SU-DHL-6 (cell line): Measurements from ENCODE around the gene TALDO1.

ENCODE experiments used
- H2AFZ ChIP-seq: fragments of 200-600 bp; sonication (generic); 2 replicates; pipeline ENCODE4 v1.6.1; 2014; ENCODE audit warnings: low read depth, mild to moderate bottlenecking, moderate library complexity, mixed read lengths, antibody characterized with exemption, low read length; ENCODE audit not compliant: severe bottlenecking
- H3F3A ChIP-seq: fragments of 200-600 bp; shearing (Covaris generic); 2 replicates; pipeline ENCODE4 v1.6.0; 2016; ENCODE audit warnings: antibody characterized with exemption, mild to moderate bottlenecking; ENCODE audit not compliant: insufficient read depth
- H3K27ac ChIP-seq: fragments of 200-600 bp; sonication (generic); 2 replicates; pipeline ENCODE4 v1.5.1; 2016; ENCODE audit warnings: low read depth, mild to moderate bottlenecking, low read length, moderate library complexity, mixed read lengths
- H3K27me3 ChIP-seq: fragments of 200-600 bp; sonication (generic), shearing (Covaris generic); 2 replicates; pipeline ENCODE4 v1.6.0; 2014; ENCODE audit warnings: mild to moderate bottlenecking, low read length
- H3K36me3 ChIP-seq: fragments of 200-600 bp; sonication (generic); 2 replicates; pipeline ENCODE4 v1.6.1; 2014; ENCODE audit warnings: mild to moderate bottlenecking, low read length, mixed read lengths
- H3K4me2 ChIP-seq: fragments of 300-600, 200-600 bp; shearing (Covaris generic), sonication (generic); 2 replicates; pipeline ENCODE4 v1.6.0; 2014; ENCODE audit warnings: low read length, low read depth, mild to moderate bottlenecking; ENCODE audit not compliant: poor library complexity, severe bottlenecking
- H3K4me3 ChIP-seq: fragments of 200-600 bp; sonication (generic); 2 replicates; pipeline ENCODE4 v1.5.1; 2014; ENCODE audit warnings: antibody characterized with exemption, low read length, mild to moderate bottlenecking, mixed read lengths; ENCODE audit not compliant: insufficient read depth, poor library complexity, severe bottlenecking
- H3K79me2 ChIP-seq: fragments of 200-600 bp; sonication (generic); 2 replicates; pipeline ENCODE4 v1.6.1; 2014; ENCODE audit warnings: mild to moderate bottlenecking, low read length, moderate library complexity; ENCODE audit not compliant: insufficient read depth
- H3K9ac ChIP-seq: fragments of 200-600 bp; sonication (generic); 2 replicates; pipeline ENCODE4 v1.7.0; 2014; ENCODE audit warnings: mild to moderate bottlenecking, low read length
- H3K9me2 ChIP-seq: fragments of 200-600 bp; sonication (generic); replicated peaks from 2 replicates; pipeline ENCODE4 v1.6.1; 2014; ENCODE audit warnings: low read length; ENCODE audit not compliant: insufficient read depth
- H3K9me3 ChIP-seq: fragments of 200-600 bp; sonication (generic); 2 replicates; pipeline ENCODE4 v1.6.1; 2014; ENCODE audit warnings: low read length, mixed read lengths; ENCODE audit not compliant: insufficient read depth
- H4K20me1 ChIP-seq: fragments of 200-600 bp; sonication (generic); 2 replicates; pipeline ENCODE4 v1.6.1; 2014; ENCODE audit warnings: low read depth, mild to moderate bottlenecking, antibody characterized with exemption, low read length, moderate library complexity, mixed read lengths
- EZH2phosphoT487 ChIP-seq: fragments of 200-600 bp; sonication (generic), shearing (Covaris generic); conservative IDR thresholded peaks from 2 replicates; pipeline ENCODE4 v1.6.1; 2018; ENCODE audit warnings: mild to moderate bottlenecking, antibody characterized with exemption, low read length, moderate library complexity, mixed read lengths
- TF ChIP-seq, protein P1 (sequence below): fragments of 200-600 bp; sonication (generic); IDR thresholded peaks from one replicate; pipeline ENCODE4 v1.5.1; 2017; ENCODE audit warnings: antibody characterized with exemption, mild to moderate bottlenecking, low read length, moderate library complexity; ENCODE audit not compliant: insufficient read depth, poor library complexity, severe bottlenecking

TALDO1 gene

GRCh38 chr11:802018-802617 is 54.9 kb downstream of the TALDO1 start:
- Histone ChIP-seq H3K9me2 (no peaks in the 10 kb centered on the region), H2AFZ (no peak overlapping the region), H3K27ac (no peak overlapping the region), H3F3A (no peaks in the 10 kb centered on the region; the same call in 1 of the 2 replicates), H3K79me2 (no peaks in the 10 kb centered on the region), H4K20me1 (no peaks in the 10 kb centered on the region), H3K4me3 (no peak overlapping the region), H3K9me3 (no peaks in the 10 kb centered on the region), H3K27me3 (no peaks in the 10 kb centered on the region), H3K36me3 (no peaks in the 10 kb centered on the region), H3K9ac (no peak overlapping the region), H3K4me2 (no peak overlapping the region)
- TF ChIP-seq EZH2phosphoT487 = no peak
- TF ChIP-seq, protein P1, sequence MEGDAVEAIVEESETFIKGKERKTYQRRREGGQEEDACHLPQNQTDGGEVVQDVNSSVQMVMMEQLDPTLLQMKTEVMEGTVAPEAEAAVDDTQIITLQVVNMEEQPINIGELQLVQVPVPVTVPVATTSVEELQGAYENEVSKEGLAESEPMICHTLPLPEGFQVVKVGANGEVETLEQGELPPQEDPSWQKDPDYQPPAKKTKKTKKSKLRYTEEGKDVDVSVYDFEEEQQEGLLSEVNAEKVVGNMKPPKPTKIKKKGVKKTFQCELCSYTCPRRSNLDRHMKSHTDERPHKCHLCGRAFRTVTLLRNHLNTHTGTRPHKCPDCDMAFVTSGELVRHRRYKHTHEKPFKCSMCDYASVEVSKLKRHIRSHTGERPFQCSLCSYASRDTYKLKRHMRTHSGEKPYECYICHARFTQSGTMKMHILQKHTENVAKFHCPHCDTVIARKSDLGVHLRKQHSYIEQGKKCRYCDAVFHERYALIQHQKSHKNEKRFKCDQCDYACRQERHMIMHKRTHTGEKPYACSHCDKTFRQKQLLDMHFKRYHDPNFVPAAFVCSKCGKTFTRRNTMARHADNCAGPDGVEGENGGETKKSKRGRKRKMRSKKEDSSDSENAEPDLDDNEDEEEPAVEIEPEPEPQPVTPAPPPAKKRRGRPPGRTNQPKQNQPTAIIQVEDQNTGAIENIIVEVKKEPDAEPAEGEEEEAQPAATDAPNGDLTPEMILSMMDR = no peak

GRCh38 chr11:802693-803466 is 55.6 kb downstream of the TALDO1 start:
- Histone ChIP-seq H3K79me2 (peaks cover 2% of the 10 kb centered on the region), H3K4me2 (no peak overlapping the region), H3K9me2 (no peaks in the 10 kb centered on the region), H3K9ac (no peak overlapping the region), H3K4me3 (no peak overlapping the region), H3K27ac (no peak overlapping the region), H4K20me1 (no peaks in the 10 kb centered on the region), H3K36me3 (no peaks in the 10 kb centered on the region), H3K9me3 (no peaks in the 10 kb centered on the region), H3F3A (peaks cover 4% of the 10 kb centered on the region), H2AFZ (no peak overlapping the region), H3K27me3 (no peaks in the 10 kb centered on the region)
- no peak for TF ChIP-seq EZH2phosphoT487
- TF ChIP-seq, protein P1 = no peak

GRCh38 chr11:803467-803742 is 56.1 kb downstream of the TALDO1 start:
- Histone ChIP-seq H3F3A (peaks cover 8% of the 10 kb centered on the region), H2AFZ (no peak overlapping the region), H3K4me3 (no peak overlapping the region), H3K36me3 (no peaks in the 10 kb centered on the region), H3K4me2 (peak overlapping the region; percentile 61), H3K9ac (no peak overlapping the region), H3K79me2 (peaks cover 7% of the 10 kb centered on the region), H3K27me3 (no peaks in the 10 kb centered on the region), H3K27ac (no peak overlapping the region), H3K9me3 (no peaks in the 10 kb centered on the region), H4K20me1 (no peaks in the 10 kb centered on the region), H3K9me2 (no peaks in the 10 kb centered on the region)
- TF ChIP-seq EZH2phosphoT487 = no peak
- TF ChIP-seq, protein P1 = no peak
